BLaER1 (cell line): ENCODE measurements around the gene REL.

Source experiments
- H3K27ac ChIP-seq: shearing (Covaris generic); formaldehyde crosslinking; 2 replicates; pipeline ENCODE4 v1.8.1; 2022
- H3K27me3 ChIP-seq: shearing (Covaris generic); formaldehyde crosslinking; 2 replicates; pipeline ENCODE4 v1.8.1; 2022
- H3K36me3 ChIP-seq: shearing (Covaris generic); formaldehyde crosslinking; 2 replicates; pipeline ENCODE4 v1.8.1; 2022
- H3K4me1 ChIP-seq: shearing (Covaris generic); formaldehyde crosslinking; 2 replicates; pipeline ENCODE4 v1.8.1; 2022
- H3K4me2 ChIP-seq: shearing (Covaris generic); formaldehyde crosslinking; 2 replicates; pipeline ENCODE4 v1.8.1; 2022
- H3K4me3 ChIP-seq: shearing (Covaris generic); formaldehyde crosslinking; 2 replicates; pipeline ENCODE4 v1.8.1; 2022
- H3K9ac ChIP-seq: shearing (Covaris generic); formaldehyde crosslinking; 2 replicates; pipeline ENCODE4 v1.8.1; 2022
- H3K9me3 ChIP-seq: shearing (Covaris generic); formaldehyde crosslinking; 2 replicates; pipeline ENCODE4 v1.8.1; 2022
- H4K20me1 ChIP-seq: shearing (Covaris generic); formaldehyde crosslinking; 2 replicates; pipeline ENCODE4 v1.8.1; 2022
- Cebpa-rat ChIP-seq: shearing (Covaris generic); IDR thresholded peaks from 2 replicates; pipeline ENCODE4 v1.8.1; 2022

Gene REL

GRCh38 chr2:60945341-60945740 is 64.0 kb downstream of the REL start:
- Histone ChIP-seq H4K20me1 (no peaks in the 10 kb centered on the region), H3K9ac (no peak overlapping the region), H3K27ac (no peak overlapping the region), H3K36me3 (peaks cover 18% of the 10 kb centered on the region), H3K27me3 (no peaks in the 10 kb centered on the region), H3K4me1 (no peaks in the 10 kb centered on the region), H3K4me3 (no peak overlapping the region), H3K4me2 (no peak overlapping the region), H3K9me3 (peaks cover 9% of the 10 kb centered on the region)
- no peak for TF ChIP-seq Cebpa-rat

- H3K4me1 ChIP-seq = no peaks in the 10 kb centered on the region
- TF ChIP-seq Cebpa-rat = no peak
- peaks cover 27% of the 10 kb centered on the region for H3K36me3 ChIP-seq
- no peak overlapping the region for H3K4me3 ChIP-seq
- H3K27me3 ChIP-seq = no peaks in the 10 kb centered on the region
- H4K20me1 ChIP-seq = no peaks in the 10 kb centered on the region
- H3K9ac ChIP-seq = no peak overlapping the region
- peaks cover 9% of the 10 kb centered on the region for H3K9me3 ChIP-seq
- H3K27ac ChIP-seq = no peak overlapping the region
- no peak overlapping the region for H3K4me2 ChIP-seq
These were observed 65.7 kb downstream of the REL start for GRCh38 chr2:60947056-60947455.

- Histone ChIP-seq H4K20me1 (no peaks in the 10 kb centered on the region), H3K27ac (no peak overlapping the region), H3K4me2 (no peak overlapping the region), H3K9me3 (peaks cover 9% of the 10 kb centered on the region), H3K36me3 (peaks cover 33% of the 10 kb centered on the region), H3K4me1 (no peaks in the 10 kb centered on the region), H3K9ac (no peak overlapping the region), H3K27me3 (no peaks in the 10 kb centered on the region), H3K4me3 (no peak overlapping the region)
- TF ChIP-seq Cebpa-rat = no peak
These were observed 66.8 kb downstream of the REL start for GRCh38 chr2:60948161-60948560.

- no peak for TF ChIP-seq Cebpa-rat
- H3K9me3 ChIP-seq = peaks cover 9% of the 10 kb centered on the region
- no peak overlapping the region for H3K27ac ChIP-seq
- peaks cover 38% of the 10 kb centered on the region for H3K36me3 ChIP-seq
- no peak overlapping the region for H3K9ac ChIP-seq
- no peaks in the 10 kb centered on the region for H3K27me3 ChIP-seq
- no peaks in the 10 kb centered on the region for H4K20me1 ChIP-seq
- no peak overlapping the region for H3K4me3 ChIP-seq
- no peak overlapping the region for H3K4me2 ChIP-seq
- H3K4me1 ChIP-seq = no peaks in the 10 kb centered on the region
These were observed 67.7 kb downstream of the REL start for GRCh38 chr2:60948926-60949579.

- H4K20me1 ChIP-seq = no peaks in the 10 kb centered on the region
- H3K4me2 ChIP-seq = no peak overlapping the region
- no peak for TF ChIP-seq Cebpa-rat
- H3K9me3 ChIP-seq = no peaks in the 10 kb centered on the region
- no peak overlapping the region for H3K27ac ChIP-seq
- H3K9ac ChIP-seq = no peak overlapping the region
- peaks cover 39% of the 10 kb centered on the region for H3K36me3 ChIP-seq
- no peak overlapping the region for H3K4me3 ChIP-seq
- H3K27me3 ChIP-seq = no peaks in the 10 kb centered on the region
- no peaks in the 10 kb centered on the region for H3K4me1 ChIP-seq
These were observed 72.8 kb downstream of the REL start for GRCh38 chr2:60954139-60954538.

- Histone ChIP-seq H3K27me3 (no peaks in the 10 kb centered on the region), H3K4me1 (no peaks in the 10 kb centered on the region), H4K20me1 (no peaks in the 10 kb centered on the region), H3K27ac (no peak overlapping the region), H3K9me3 (no peaks in the 10 kb centered on the region), H3K36me3 (peaks cover 40% of the 10 kb centered on the region), H3K4me3 (no peak overlapping the region), H3K9ac (no peak overlapping the region), H3K4me2 (no peak overlapping the region)
- TF ChIP-seq Cebpa-rat = no peak
These were observed 75.8 kb downstream of the REL start for GRCh38 chr2:60957224-60957623.

GRCh38 chr2:60957643-60958042 is 76.3 kb downstream of the REL start:
- H3K4me3 ChIP-seq = no peak overlapping the region
- H3K27ac ChIP-seq = no peak overlapping the region
- no peak for TF ChIP-seq Cebpa-rat
- no peaks in the 10 kb centered on the region for H4K20me1 ChIP-seq
- H3K9ac ChIP-seq = no peak overlapping the region
- no peaks in the 10 kb centered on the region for H3K4me1 ChIP-seq
- no peaks in the 10 kb centered on the region for H3K9me3 ChIP-seq
- H3K27me3 ChIP-seq = no peaks in the 10 kb centered on the region
- no peak overlapping the region for H3K4me2 ChIP-seq
- peaks cover 39% of the 10 kb centered on the region for H3K36me3 ChIP-seq

GRCh38 chr2:60958361-60958760 is 77.0 kb downstream of the REL start:
- Histone ChIP-seq H3K36me3 (peaks cover 35% of the 10 kb centered on the region), H3K4me2 (no peak overlapping the region), H3K9ac (no peak overlapping the region), H3K27me3 (no peaks in the 10 kb centered on the region), H3K4me3 (no peak overlapping the region), H4K20me1 (no peaks in the 10 kb centered on the region), H3K27ac (no peak overlapping the region), H3K4me1 (no peaks in the 10 kb centered on the region), H3K9me3 (no peaks in the 10 kb centered on the region)
- no peak for TF ChIP-seq Cebpa-rat

GRCh38 chr2:60958800-60959199 is 77.4 kb downstream of the REL start:
- Histone ChIP-seq H3K36me3 (peaks cover 33% of the 10 kb centered on the region), H3K4me2 (no peak overlapping the region), H3K9me3 (no peaks in the 10 kb centered on the region), H3K27ac (no peak overlapping the region), H3K27me3 (no peaks in the 10 kb centered on the region), H3K9ac (no peak overlapping the region), H3K4me3 (no peak overlapping the region), H3K4me1 (no peaks in the 10 kb centered on the region), H4K20me1 (no peaks in the 10 kb centered on the region)
- no peak for TF ChIP-seq Cebpa-rat

GRCh38 chr2:60959501-60959900 is 78.1 kb downstream of the REL start:
- no peaks in the 10 kb centered on the region for H3K9me3 ChIP-seq
- TF ChIP-seq Cebpa-rat = no peak
- H3K27ac ChIP-seq = no peak overlapping the region
- H3K4me3 ChIP-seq = no peak overlapping the region
- no peak overlapping the region for H3K4me2 ChIP-seq
- no peaks in the 10 kb centered on the region for H4K20me1 ChIP-seq
- H3K36me3 ChIP-seq = peaks cover 35% of the 10 kb centered on the region
- no peaks in the 10 kb centered on the region for H3K27me3 ChIP-seq
- no peak overlapping the region for H3K9ac ChIP-seq
- H3K4me1 ChIP-seq = peaks cover under 1% of the 10 kb centered on the region

GRCh38 chr2:60960706-60961105 is 79.3 kb downstream of the REL start:
- peaks cover 12% of the 10 kb centered on the region for H3K4me1 ChIP-seq
- no peaks in the 10 kb centered on the region for H3K27me3 ChIP-seq
- H3K27ac ChIP-seq = no peak overlapping the region
- no peak overlapping the region for H3K9ac ChIP-seq
- H3K4me2 ChIP-seq = no peak overlapping the region
- TF ChIP-seq Cebpa-rat = no peak
- H4K20me1 ChIP-seq = no peaks in the 10 kb centered on the region
- no peak overlapping the region for H3K4me3 ChIP-seq
- H3K9me3 ChIP-seq = no peaks in the 10 kb centered on the region
- peaks cover 26% of the 10 kb centered on the region for H3K36me3 ChIP-seq
